ENCODE measurements around the gene NEURL1. TPM values are rescaled to one million over a fixed set of nuclear protein-coding genes. Genes with fewer than 3 reads are reported as not detected.

The NEURL1 gene
- total and polyA plus RNA-seq, 4 donors: 0.14 to 2.0 (median 0.74) TPM

- TF ChIP-seq CTCF (IDR thresholded peaks at IDR 0.05; ENCODE audit: control extremely low read depth, extremely low read depth): no peak
- no peak overlapping the region for H3K9ac ChIP-seq (ENCODE audit: insufficient read depth in 1 of 2, low read length in 2 of 2)
- 79 to 91% methylated on average over 8 of the region's 8 CpGs for WGBS, 2 donors
- DNase-seq (no peak), ATAC-seq (ENCODE audit: insufficient read depth, low FRiP score) (no peak)
- no peaks in the 10 kb centered on the region for H3K36me3 ChIP-seq (ENCODE audit: control insufficient read depth in 4 of 4, insufficient read depth in 4 of 4, low read length in 4 of 4)
- H3K4me1 ChIP-seq (ENCODE audit: control insufficient read depth in 5 of 5, insufficient read depth in 5 of 5, low read length in 5 of 5): peaks cover 0 to 12% (median 0%) of the 10 kb centered on the region in 5 donors
- H3K27me3 ChIP-seq (ENCODE audit: control insufficient read depth in 3 of 3, insufficient read depth in 3 of 3, low read length in 2 of 3): peaks cover 3 to 52% (median 51%) of the 10 kb centered on the region in 3 donors
- no peaks in the 10 kb centered on the region for H3K9me3 ChIP-seq (ENCODE audit: control insufficient read depth in 4 of 4, insufficient read depth in 3 of 4, low read length in 3 of 4)
- no peak overlapping the region for H3K4me3 ChIP-seq
- H3K27ac ChIP-seq (ENCODE audit: low read depth in 1 of 2, low read length in 1 of 2): no peak overlapping the region
These were observed 3.8 kb downstream of the NEURL1 start for GRCh38 chr10:103497161-103497915.

- WGBS, 2 donors: 81 to 91% methylated on average over 5 of the region's 5 CpGs
- no peak for DNase-seq
- peaks cover 0 to 2% (median 0%) of the 10 kb centered on the region in 4 donors for H3K9me3 ChIP-seq (ENCODE audit: control insufficient read depth in 4 of 4, insufficient read depth in 3 of 4, low read length in 3 of 4)
- H3K4me3 ChIP-seq: no peak overlapping the region
- no peak overlapping the region for H3K27ac ChIP-seq (ENCODE audit: low read depth in 1 of 2, low read length in 1 of 2)
- peaks cover 2 to 49% (median 45%) of the 10 kb centered on the region in 3 donors for H3K27me3 ChIP-seq (ENCODE audit: control insufficient read depth in 3 of 3, insufficient read depth in 3 of 3, low read length in 2 of 3)
- no peak for TF ChIP-seq CTCF (IDR thresholded peaks at IDR 0.05; ENCODE audit: control extremely low read depth, extremely low read depth)
- no peaks in the 10 kb centered on the region for H3K36me3 ChIP-seq (ENCODE audit: control insufficient read depth in 4 of 4, insufficient read depth in 4 of 4, low read length in 4 of 4)
- no peak overlapping the region for H3K9ac ChIP-seq (ENCODE audit: insufficient read depth in 1 of 2, low read length in 2 of 2)
- ATAC-seq (ENCODE audit: insufficient read depth, low FRiP score): no peak
- peaks cover 0 to 7% (median 0%) of the 10 kb centered on the region in 5 donors for H3K4me1 ChIP-seq (ENCODE audit: control insufficient read depth in 5 of 5, insufficient read depth in 5 of 5, low read length in 5 of 5)
These were observed 5.6 kb downstream of the NEURL1 start for GRCh38 chr10:103498936-103499638.

- WGBS, 2 donors: 67 to 80% methylated on average over 7 of the region's 7 CpGs
- no peak for DNase-seq
- H3K36me3 ChIP-seq (ENCODE audit: control insufficient read depth in 4 of 4, insufficient read depth in 4 of 4, low read length in 4 of 4): no peaks in the 10 kb centered on the region
These were observed 6.4 kb downstream of the NEURL1 start for GRCh38 chr10:103499881-103500280.

More at GRCh38 chr10:103499881-103500280, 6.4 kb downstream of the NEURL1 start:
- Histone ChIP-seq H3K27me3 (ENCODE audit: control insufficient read depth in 3 of 3, insufficient read depth in 3 of 3, low read length in 2 of 3) (peaks cover 0 to 42% (median 41%) of the 10 kb centered on the region in 3 donors), H3K4me1 (ENCODE audit: control insufficient read depth in 5 of 5, insufficient read depth in 5 of 5, low read length in 5 of 5) (peaks cover 0 to under 1% (median 0%) of the 10 kb centered on the region in 5 donors), H3K27ac (ENCODE audit: low read depth in 1 of 2, low read length in 1 of 2) (no peak overlapping the region), H3K9ac (ENCODE audit: insufficient read depth in 1 of 2, low read length in 2 of 2) (no peak overlapping the region), H3K4me3 (no peak overlapping the region), H3K9me3 (ENCODE audit: control insufficient read depth in 4 of 4, insufficient read depth in 3 of 4, low read length in 3 of 4) (peaks cover 0 to 2% (median 0%) of the 10 kb centered on the region in 4 donors)
- TF ChIP-seq CTCF (IDR thresholded peaks at IDR 0.05; ENCODE audit: control extremely low read depth, extremely low read depth): no peak
- no peak for ATAC-seq (ENCODE audit: insufficient read depth, low FRiP score)
